GM12878 (cell line): ENCODE results near the gene IGFL3.

Experiments
- BHLHE40 ChIP-seq, 2 experiments: fragments of 450-650 bp in 1 of 2; IDR thresholded peaks; 2 replicates each; pipeline ENCODE4 v1.6.1; 2011 to 2017; ENCODE audit warnings: low read depth in 2 of 2, borderline replicate concordance in 1 of 2, improper control_type of control experiment in 1 of 2, low read length in 1 of 2, mild to moderate bottlenecking in 1 of 2
- BRCA1 ChIP-seq: IDR thresholded peaks from 2 replicates; pipeline ENCODE4 v1.6.1; 2011; ENCODE audit warnings: low read depth, low read length, improper control_type of control experiment
- CHD2 ChIP-seq: IDR thresholded peaks from 2 replicates; pipeline ENCODE4 v1.6.1; 2011; ENCODE audit warnings: low read depth, low read length, improper control_type of control experiment, borderline replicate concordance
- CREB1 ChIP-seq: IDR thresholded peaks from 2 replicates; pipeline ENCODE4 v1.6.1; 2012; ENCODE audit warnings: low read depth, mild to moderate bottlenecking, inconsistent platforms
- ELK1 ChIP-seq: IDR thresholded peaks from 2 replicates; pipeline ENCODE4 v1.6.1; 2012; ENCODE audit warnings: low read depth, low read length, improper control_type of control experiment
- EP300 ChIP-seq, 2 experiments: fragments of 150-350 bp in 1 of 2; IDR thresholded peaks; 2 replicates each; pipeline ENCODE4 v1.6.1; 2011 to 2012; ENCODE audit warnings: low read depth in 2 of 2, low read length in 2 of 2, borderline replicate concordance in 1 of 2, improper control_type of control experiment in 1 of 2, inconsistent platforms in 1 of 2; ENCODE audit not compliant: control insufficient read depth in 1 of 2
- FOXK2 ChIP-seq: fragments of 450-650 bp; IDR thresholded peaks from 2 replicates; pipeline ENCODE4 v1.6.1; 2017; ENCODE audit warnings: mild to moderate bottlenecking, moderate library complexity
- POLR2A ChIP-seq: IDR thresholded peaks from 2 replicates; pipeline ENCODE4 v1.6.1; 2011; ENCODE audit warnings: low read depth, mild to moderate bottlenecking, low read length
- SPI1 ChIP-seq: IDR thresholded peaks from 2 replicates; pipeline ENCODE4 v1.6.1; 2011; ENCODE audit warnings: low read depth, mild to moderate bottlenecking, low read length, moderate library complexity, borderline replicate concordance; ENCODE audit not compliant: insufficient read depth
- USF2 ChIP-seq: IDR thresholded peaks from 2 replicates; pipeline ENCODE4 v1.6.1; 2011; ENCODE audit warnings: low read depth, low read length, improper control_type of control experiment, borderline replicate concordance
- TF ChIP-seq, protein P1 (sequence below), 3 experiments: IDR thresholded peaks in 2 of 3; conservative IDR thresholded peaks in 1 of 3; 2 replicates each; pipeline ENCODE4 v1.5.1; 2011; ENCODE audit warnings: low read depth in 3 of 3, low read length in 3 of 3, mild to moderate bottlenecking in 3 of 3, control low read depth in 2 of 3, moderate library complexity in 2 of 3, inconsistent platforms in 1 of 3, mixed read lengths in 1 of 3; ENCODE audit not compliant: control insufficient read depth in 2 of 3, insufficient read depth in 1 of 3; ENCODE audit errors: extremely low read depth in 1 of 3

- TF ChIP-seq POLR2A (no peak), EP300 (IDR thresholded peaks at IDR 0.05; ENCODE audit: borderline replicate concordance in 1 of 2, control insufficient read depth in 1 of 2, low read depth in 2 of 2, low read length in 2 of 2) (no peak), SPI1 (no peak), BHLHE40 (IDR thresholded peaks at IDR 0.05; ENCODE audit: borderline replicate concordance in 1 of 2, low read depth in 2 of 2, low read length in 1 of 2) (no peak), CREB1 (no peak), ELK1 (no peak), USF2 (no peak), FOXK2 (no peak), BRCA1 (no peak), CHD2 (no peak)
- TF ChIP-seq, protein P1, sequence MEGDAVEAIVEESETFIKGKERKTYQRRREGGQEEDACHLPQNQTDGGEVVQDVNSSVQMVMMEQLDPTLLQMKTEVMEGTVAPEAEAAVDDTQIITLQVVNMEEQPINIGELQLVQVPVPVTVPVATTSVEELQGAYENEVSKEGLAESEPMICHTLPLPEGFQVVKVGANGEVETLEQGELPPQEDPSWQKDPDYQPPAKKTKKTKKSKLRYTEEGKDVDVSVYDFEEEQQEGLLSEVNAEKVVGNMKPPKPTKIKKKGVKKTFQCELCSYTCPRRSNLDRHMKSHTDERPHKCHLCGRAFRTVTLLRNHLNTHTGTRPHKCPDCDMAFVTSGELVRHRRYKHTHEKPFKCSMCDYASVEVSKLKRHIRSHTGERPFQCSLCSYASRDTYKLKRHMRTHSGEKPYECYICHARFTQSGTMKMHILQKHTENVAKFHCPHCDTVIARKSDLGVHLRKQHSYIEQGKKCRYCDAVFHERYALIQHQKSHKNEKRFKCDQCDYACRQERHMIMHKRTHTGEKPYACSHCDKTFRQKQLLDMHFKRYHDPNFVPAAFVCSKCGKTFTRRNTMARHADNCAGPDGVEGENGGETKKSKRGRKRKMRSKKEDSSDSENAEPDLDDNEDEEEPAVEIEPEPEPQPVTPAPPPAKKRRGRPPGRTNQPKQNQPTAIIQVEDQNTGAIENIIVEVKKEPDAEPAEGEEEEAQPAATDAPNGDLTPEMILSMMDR (IDR thresholded peaks at IDR 0.05 in 2 of 3, conservative IDR thresholded peaks at IDR 0.05 in 1 of 3; ENCODE audit: control insufficient read depth in 2 of 3, extremely low read depth in 1 of 3, insufficient read depth in 1 of 3, low read depth in 3 of 3, low read length in 3 of 3), result no peak
These were observed 1.6 kb upstream of the IGFL3 start for GRCh38 chr19:46126086-46126580.
